ENCODE data around the gene SETBP1.

GRCh38 chr18:44887227-44887631 is 206.5 kb downstream of the SETBP1 start:
- TF ChIP-seq CTCF (IDR thresholded peaks at IDR 0.05) (no peak), POLR2AphosphoS5 (IDR thresholded peaks at IDR 0.05; ENCODE audit: low read depth, low read length) (no peak), REST (IDR thresholded peaks at IDR 0.05; ENCODE audit: insufficient read depth in 1 of 2, low read depth in 2 of 2, low read length in 1 of 2) (no peak), SIN3A (IDR thresholded peaks at IDR 0.05; ENCODE audit: borderline replicate concordance, insufficient read depth, low read depth, low read length) (no peak), TCF7L2 (IDR thresholded peaks at IDR 0.05; ENCODE audit: low read depth, low read length) (no peak)
